H1 (cell line): ENCODE measurements around the gene SLC35A2. TPM values are rescaled to one million over a fixed set of nuclear protein-coding genes. Genes with fewer than 3 reads are reported as not detected.

Source experiments
- HDAC6 ChIP-seq: IDR thresholded peaks from one replicate; pipeline ENCODE4 v1.7.1; 2012; ENCODE audit warnings: low read depth, mild to moderate bottlenecking, inconsistent platforms, low read length, moderate library complexity
- POU5F1 ChIP-seq: IDR thresholded peaks from 2 replicates; pipeline ENCODE4 v1.6.1; 2011; ENCODE audit warnings: low read depth, mild to moderate bottlenecking, low read length, moderate library complexity
- TBP ChIP-seq: IDR thresholded peaks from 2 replicates; pipeline ENCODE4 v1.6.1; 2011; ENCODE audit warnings: low read depth, low read length, improper control_type of control experiment
- polyA plus RNA-seq, 7 experiments: library from polyadenylated mRNA; depleted of rRNA in 3 of 7; stranded (reverse) in 5 of 7; unstranded in 2 of 7; fragments of >200 nt in 5 of 7; fragments of 200-250 nt in 2 of 7; gene quantifications; 1 replicate in 5 of 7; 2 replicates in 1 of 7; 4 replicates in 1 of 7; pipeline versions ENCODE4 v1.2.1 to v1.2.3, GENCODE V29; 2011 to 2013; ENCODE audit warnings: missing spikeins in 2 of 7, mixed read lengths in 2 of 7
- total RNA-seq: library from RNA; stranded (reverse); fragmentation: NEBNext Ultra II Directional; extraction: Animal tissue kit (Norgen Biotek cat#: 25700); gene quantifications from 2 replicates; pipeline ENCODE4 v1.2.1, GENCODE V29; 2021

SLC35A2 gene
- total and polyA plus RNA-seq, 2 of the 8 experiments (the other 6 are each of a cell fraction or from before 2014, with no cell fraction given) = 21.4 to 48.3 TPM

DNA sequence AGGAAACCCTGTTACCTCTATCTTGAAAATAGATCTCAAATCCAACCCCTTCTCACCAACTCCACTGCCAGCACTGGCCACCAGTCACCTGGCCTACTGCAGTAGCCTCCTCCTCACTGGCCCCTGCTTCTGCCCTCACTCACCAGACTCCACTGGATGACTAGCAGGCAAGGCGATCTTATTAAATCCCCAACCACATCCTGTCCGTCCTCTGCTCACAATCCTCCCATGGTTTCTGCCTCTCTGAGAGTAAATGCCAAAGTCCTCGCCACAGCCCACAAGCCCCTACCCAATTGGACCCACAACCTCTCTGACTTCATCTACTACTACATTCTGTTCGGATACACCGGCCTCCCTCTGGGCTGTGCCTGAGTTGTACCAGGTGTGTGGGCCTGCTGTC, 12.8 kb upstream of the SLC35A2 start (continued):
- TF ChIP-seq POU5F1 (no peak), TBP (no peak), HDAC6 (no peak)
